Activated CD8-positive, alpha-beta T cell treated with anti-CD3 and anti-CD28 coated beads for 36 hours (primary cell): ENCODE measurements around the gene TMEM144. TPM values are rescaled to one million over a fixed set of nuclear protein-coding genes. Genes with fewer than 3 reads are reported as not detected.

Source experiments
- ATAC-seq: fragments of 200-7000 bp; cut with Tn5 transposase; one replicate; pipeline ENCODE4 v1.10.0; 2021; ENCODE audit warnings: mild to moderate bottlenecking, moderate library complexity
- CTCF ChIA-PET: fragments of 350-600 bp; sonication (Branson Sonifier 250); formaldehyde crosslinking; loops from one replicate; lab custom pipeline; 2021; ENCODE audit warnings: antibody characterized with exemption; lab: Charles Lee
- POLR2A ChIA-PET: fragments of 350-600 bp; sonication (Branson Sonifier 250); formaldehyde crosslinking; loops from one replicate; lab custom pipeline; 2021; ENCODE audit warnings: antibody characterized with exemption; lab: Charles Lee
- DNase-seq: peaks from one replicate; pipeline ENCODE4 v3.0.0-alpha.2; 2020
- H3K27ac Mint-ChIP-seq: one replicate; pipeline ENCODE4 v1.8.0; 2021; ENCODE audit warnings: mild to moderate bottlenecking, mixed read lengths
- H3K27me3 Mint-ChIP-seq: one replicate; pipeline ENCODE4 v1.8.0; 2021; ENCODE audit warnings: mixed read lengths
- H3K36me3 Mint-ChIP-seq: one replicate; pipeline ENCODE4 v1.8.0; 2021; ENCODE audit warnings: low read depth, mixed read lengths
- H3K4me1 Mint-ChIP-seq: one replicate; pipeline ENCODE4 v1.8.0; 2021; ENCODE audit warnings: low read depth, mixed read lengths
- H3K4me3 Mint-ChIP-seq: one replicate; pipeline ENCODE4 v1.8.0; 2021; ENCODE audit warnings: mild to moderate bottlenecking, moderate library complexity, mixed read lengths
- H3K9me3 Mint-ChIP-seq: one replicate; pipeline ENCODE4 v1.8.0; 2021; ENCODE audit warnings: mixed read lengths
- intact Hi-C: fragments of 100-400 bp; cut with micrococcal nuclease; formaldehyde crosslinking; loops from one replicate; pipeline ENCODE4 v1.10.0; 2022
- total RNA-seq, 2 experiments: library from RNA; stranded (reverse); gene quantifications; one replicate each; pipeline ENCODE4 v1.2.3, GENCODE V29; 2021
- TF ChIP-seq, protein P1 (sequence below): fragments of 200-600 bp; IDR thresholded peaks from one replicate; pipeline ENCODE4 v1.8.0; 2022; ENCODE audit warnings: antibody characterized with exemption, mild to moderate bottlenecking

TMEM144 gene
- total RNA-seq, 2 experiments from 2014 or later, result 0.09 TPM; not detected in 1

DNA sequence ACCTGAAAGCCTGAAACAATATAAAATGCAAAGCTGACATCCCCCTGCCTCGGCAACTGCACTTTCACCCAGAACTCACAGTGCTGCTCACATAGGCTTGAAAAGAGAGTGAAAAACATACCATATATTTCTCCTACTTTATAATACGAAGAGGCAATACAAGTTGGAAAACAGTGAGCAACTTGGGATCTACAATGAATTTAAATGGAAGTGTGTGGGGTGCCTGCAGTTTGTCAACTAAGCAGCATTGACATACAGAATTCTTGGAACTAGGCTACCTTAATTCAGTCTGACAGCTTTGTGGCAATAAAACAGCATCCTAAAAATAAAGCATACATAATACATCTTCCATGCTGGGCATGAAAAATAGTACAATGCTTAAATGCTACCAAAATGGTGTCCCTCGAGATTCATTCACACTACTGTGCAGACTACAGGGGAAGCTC is 45.5 kb upstream of the TMEM144 start:
- Mint-ChIP-seq H3K4me1 (no peaks in the 10 kb centered on the region), H3K27me3 (peaks cover 20% of the 10 kb centered on the region), H3K27ac (no peak overlapping the region), H3K4me3 (no peak overlapping the region), H3K9me3 (no peaks in the 10 kb centered on the region), H3K36me3 (no peaks in the 10 kb centered on the region)
- no peak for ATAC-seq
- ChIA-PET POLR2A (no interaction called here), CTCF (no interaction called here)
- TF ChIP-seq, protein P1, sequence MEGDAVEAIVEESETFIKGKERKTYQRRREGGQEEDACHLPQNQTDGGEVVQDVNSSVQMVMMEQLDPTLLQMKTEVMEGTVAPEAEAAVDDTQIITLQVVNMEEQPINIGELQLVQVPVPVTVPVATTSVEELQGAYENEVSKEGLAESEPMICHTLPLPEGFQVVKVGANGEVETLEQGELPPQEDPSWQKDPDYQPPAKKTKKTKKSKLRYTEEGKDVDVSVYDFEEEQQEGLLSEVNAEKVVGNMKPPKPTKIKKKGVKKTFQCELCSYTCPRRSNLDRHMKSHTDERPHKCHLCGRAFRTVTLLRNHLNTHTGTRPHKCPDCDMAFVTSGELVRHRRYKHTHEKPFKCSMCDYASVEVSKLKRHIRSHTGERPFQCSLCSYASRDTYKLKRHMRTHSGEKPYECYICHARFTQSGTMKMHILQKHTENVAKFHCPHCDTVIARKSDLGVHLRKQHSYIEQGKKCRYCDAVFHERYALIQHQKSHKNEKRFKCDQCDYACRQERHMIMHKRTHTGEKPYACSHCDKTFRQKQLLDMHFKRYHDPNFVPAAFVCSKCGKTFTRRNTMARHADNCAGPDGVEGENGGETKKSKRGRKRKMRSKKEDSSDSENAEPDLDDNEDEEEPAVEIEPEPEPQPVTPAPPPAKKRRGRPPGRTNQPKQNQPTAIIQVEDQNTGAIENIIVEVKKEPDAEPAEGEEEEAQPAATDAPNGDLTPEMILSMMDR, result no peak
- intact Hi-C loops, result no loop called here
- DNase-seq, result no peak

DNA sequence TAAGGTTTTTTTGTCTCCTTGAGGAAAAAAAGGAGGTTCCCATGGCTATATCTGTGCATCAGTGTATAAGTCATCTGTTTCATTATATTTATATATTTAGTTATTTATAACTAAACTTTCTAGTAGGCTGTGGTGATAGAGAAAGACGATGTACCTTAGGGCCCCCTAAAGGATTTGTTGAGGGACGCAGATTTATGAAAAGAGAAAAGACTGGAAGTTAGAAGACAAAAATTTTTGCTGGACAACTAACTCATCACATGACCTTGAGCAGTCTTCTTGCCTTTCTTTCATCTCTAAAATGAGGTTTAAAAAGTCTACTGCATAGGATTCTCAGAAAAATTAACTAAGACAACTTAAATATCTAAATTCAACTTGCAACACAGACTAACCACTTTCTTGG is 43.6 kb upstream of the TMEM144 start:
- intact Hi-C loops, result no loop called here
- H3K27me3 Mint-ChIP-seq, result peaks cover 32% of the 10 kb centered on the region
- no peak overlapping the region for H3K4me3 Mint-ChIP-seq
- TF ChIP-seq, protein P1, result no peak
- DNase-seq (no peak), ATAC-seq (no peak)
- H3K27ac Mint-ChIP-seq, result no peak overlapping the region
- ChIA-PET POLR2A (no interaction called here), CTCF (no interaction called here)
- H3K36me3 Mint-ChIP-seq, result no peaks in the 10 kb centered on the region
- no peaks in the 10 kb centered on the region for H3K4me1 Mint-ChIP-seq
- H3K9me3 Mint-ChIP-seq, result no peaks in the 10 kb centered on the region

DNA sequence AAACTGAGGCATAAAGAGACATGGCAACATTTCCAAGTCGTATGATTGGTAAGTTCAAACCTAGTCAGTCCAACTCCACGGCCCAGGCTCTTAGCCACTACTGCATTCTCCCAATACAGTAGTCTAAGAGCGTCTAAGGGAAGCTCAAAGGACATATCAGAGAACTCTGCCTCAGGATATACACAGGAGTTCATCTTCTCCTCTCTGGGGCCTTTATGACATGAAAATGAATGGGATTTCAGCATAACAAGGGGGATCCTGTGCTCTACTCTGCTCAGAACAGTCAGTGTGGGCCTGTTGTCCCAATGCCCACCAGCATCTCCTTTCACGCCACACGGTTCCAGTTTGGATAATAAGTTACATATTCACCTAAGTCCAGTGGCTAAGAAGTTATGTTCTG is 41.7 kb upstream of the TMEM144 start:
- Mint-ChIP-seq H3K4me3 (no peak overlapping the region), H3K27me3 (peaks cover 33% of the 10 kb centered on the region), H3K4me1 (no peaks in the 10 kb centered on the region), H3K36me3 (no peaks in the 10 kb centered on the region), H3K27ac (no peak overlapping the region), H3K9me3 (no peaks in the 10 kb centered on the region)
- intact Hi-C loops, result no loop called here
- POLR2A ChIA-PET, result no interaction called here
- CTCF ChIA-PET, result interaction anchor here (1.0 kb wide), 1 partner anchor 1071 kb away, joined by 4 read pairs; no protein-coding TSS in a partner anchor
- TF ChIP-seq, protein P1, result no peak
- DNase-seq (no peak), ATAC-seq (no peak)

DNA sequence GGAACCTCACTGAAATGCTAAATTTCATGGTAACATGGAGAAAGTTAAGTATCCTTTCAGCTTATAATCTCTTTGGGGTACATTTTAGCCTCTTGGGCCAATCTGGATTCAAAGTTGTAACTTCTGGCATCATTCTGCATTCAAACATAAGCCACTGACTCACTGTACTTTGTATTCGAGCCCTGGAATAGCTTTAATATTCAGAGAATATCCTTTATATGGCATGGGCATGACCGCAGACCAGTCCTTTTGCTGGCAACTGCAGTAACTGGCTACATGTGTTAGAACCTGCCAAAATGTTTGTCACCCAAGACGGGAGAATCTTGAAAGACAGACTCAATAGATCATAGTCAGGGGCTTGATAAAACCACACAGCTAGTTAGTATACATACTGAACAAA is 40.8 kb upstream of the TMEM144 start:
- ATAC-seq, result no peak
- TF ChIP-seq, protein P1, result no peak
- no peaks in the 10 kb centered on the region for H3K9me3 Mint-ChIP-seq
- no peaks in the 10 kb centered on the region for H3K4me1 Mint-ChIP-seq
- H3K27me3 Mint-ChIP-seq, result peaks cover 30% of the 10 kb centered on the region
- ChIA-PET CTCF (interaction anchor here (1.2 to 1.6 kb wide), 3 partner anchors 14 to 36 kb away, joined by 3 to 6 read pairs (median 4); no protein-coding TSS in a partner anchor), POLR2A (no interaction called here)
- no peak overlapping the region for H3K4me3 Mint-ChIP-seq
- no peak overlapping the region for H3K27ac Mint-ChIP-seq
- DNase-seq, result no peak
- intact Hi-C loops, result no loop called here
- H3K36me3 Mint-ChIP-seq, result no peaks in the 10 kb centered on the region

DNA sequence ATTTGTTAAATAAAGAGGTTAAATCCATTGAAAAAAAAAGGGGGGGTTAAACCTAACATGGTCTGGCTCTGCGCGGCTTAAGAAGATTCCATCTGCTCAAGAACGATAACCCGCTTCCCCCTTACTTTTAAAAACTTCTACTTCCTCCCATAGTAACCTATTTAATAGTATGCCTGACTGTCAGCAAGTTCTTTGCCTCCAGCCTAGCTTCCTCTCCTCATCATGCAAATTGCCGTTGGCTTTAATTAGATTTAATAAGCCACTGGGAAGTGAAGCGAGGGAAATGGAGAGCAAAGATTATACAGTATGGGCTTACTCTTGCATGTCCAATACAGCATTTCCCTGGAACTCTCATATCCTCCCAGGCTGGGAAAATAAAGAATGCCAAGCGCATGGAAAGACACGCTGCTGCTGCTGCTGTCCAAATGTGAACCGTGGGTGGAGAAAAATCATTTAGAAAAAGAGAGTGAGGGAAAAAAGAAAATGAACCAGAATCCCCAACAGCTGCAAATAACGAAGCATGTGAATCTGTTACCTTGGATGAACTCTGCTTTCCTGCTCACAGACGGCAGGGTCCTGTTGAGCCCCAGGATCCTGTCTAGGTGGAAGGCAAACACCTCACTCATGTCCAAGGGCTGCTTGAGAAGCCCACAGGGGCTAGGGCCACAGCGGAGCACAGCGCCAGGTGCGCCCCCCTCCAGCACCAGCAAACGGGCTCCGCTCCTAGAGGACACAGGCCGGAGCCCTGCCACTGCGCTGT is 40.2 kb upstream of the TMEM144 start:
- Mint-ChIP-seq H3K27me3 (peaks cover 30% of the 10 kb centered on the region), H3K36me3 (no peaks in the 10 kb centered on the region), H3K9me3 (no peaks in the 10 kb centered on the region), H3K27ac (no peak overlapping the region), H3K4me1 (no peaks in the 10 kb centered on the region), H3K4me3 (no peak overlapping the region)
- ChIA-PET CTCF (interaction anchor here (0.8 to 1.6 kb wide), 5 partner anchors 13 to 175 kb away, joined by 3 to 6 read pairs (median 3); no protein-coding TSS in a partner anchor), POLR2A (no interaction called here)
- no peak for DNase-seq
- TF ChIP-seq, protein P1, result no peak
- intact Hi-C loops, result no loop called here
- ATAC-seq, result no peak
